ENCODE data around the gene SRSF6.
"Not testable (repeated sequence)": the region's sequence is repeated elsewhere in the genome, so short reads cannot be mapped to it uniquely, and the experiment has no call there.

Gene SRSF6

DNA sequence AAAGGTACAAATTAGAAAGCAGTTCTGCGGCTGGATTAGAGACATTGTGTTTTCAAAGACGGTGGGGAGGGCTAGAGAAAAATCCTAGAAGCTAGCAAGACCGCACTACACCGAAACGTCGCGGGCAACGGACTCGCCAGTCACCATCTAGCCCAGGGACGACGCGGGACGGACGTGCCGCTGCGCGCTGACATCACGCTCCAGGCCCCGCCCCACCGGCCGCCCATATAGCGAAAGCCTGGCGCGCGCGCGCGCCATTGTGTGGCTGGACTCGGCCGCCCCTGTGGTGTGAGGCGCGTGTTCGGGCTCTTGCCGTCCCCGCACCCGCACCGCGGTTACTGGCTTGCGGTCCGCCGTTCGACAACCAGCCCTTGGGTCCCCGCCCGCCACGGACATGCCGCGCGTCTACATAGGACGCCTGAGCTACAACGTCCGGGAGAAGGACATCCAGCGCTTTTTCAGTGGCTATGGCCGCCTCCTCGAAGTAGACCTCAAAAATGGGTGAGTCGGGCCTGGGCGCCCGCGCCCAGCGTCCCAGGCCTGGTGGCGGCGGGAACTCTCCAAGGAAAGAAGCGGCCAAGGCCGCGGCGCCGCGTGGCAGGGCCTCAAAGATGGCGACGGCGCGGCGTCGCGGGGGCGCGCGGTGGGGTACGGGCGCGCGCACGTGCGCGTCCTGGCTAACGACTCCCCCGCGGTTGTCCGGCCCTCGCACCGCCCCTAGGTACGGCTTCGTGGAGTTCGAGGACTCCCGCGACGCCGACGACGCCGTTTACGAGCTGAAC lies at the start of gene SRSF6:
Gene SRSF6 (plus strand): TSS at position 257 of the 782 bp plus-strand sequence. CDS start 138 bp downstream, at position 395.
- peak; percentile 96 for DNase-seq

DNA sequence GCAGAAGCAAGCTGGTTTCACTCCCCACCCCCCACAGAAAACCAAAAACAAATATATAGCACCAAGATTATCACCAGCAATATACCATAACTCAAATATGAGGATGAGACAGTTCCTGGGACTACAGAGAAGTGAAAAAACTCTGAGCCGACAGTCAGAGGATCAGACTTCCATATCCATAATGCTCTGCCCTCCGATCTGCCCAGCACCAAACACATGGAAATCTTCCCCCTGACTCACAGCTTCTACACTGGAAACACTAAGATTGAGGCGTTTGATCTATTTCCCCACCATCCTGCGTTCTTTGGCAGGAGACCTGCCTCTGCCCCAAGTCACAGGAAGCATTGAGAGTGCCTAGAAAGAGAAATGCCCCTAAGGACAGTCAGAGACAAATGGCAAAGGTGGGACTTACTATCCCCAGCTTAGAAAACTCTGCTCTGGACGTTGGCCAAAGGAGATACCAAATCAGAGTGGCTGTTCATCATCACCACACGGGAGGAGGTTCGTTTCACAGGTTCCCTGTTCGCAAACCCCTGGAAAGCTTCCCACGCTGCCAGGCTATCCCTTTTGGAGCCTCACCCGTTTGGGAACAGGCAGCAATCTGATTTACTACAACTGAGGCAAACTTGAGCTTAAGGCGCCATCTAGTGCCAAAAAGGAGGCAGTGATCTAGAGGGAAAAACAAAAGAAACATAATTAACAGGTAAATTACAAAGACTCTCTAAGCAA lies 48.7 kb upstream of the SRSF6 start:
- peak; percentile 34 for DNase-seq

DNA sequence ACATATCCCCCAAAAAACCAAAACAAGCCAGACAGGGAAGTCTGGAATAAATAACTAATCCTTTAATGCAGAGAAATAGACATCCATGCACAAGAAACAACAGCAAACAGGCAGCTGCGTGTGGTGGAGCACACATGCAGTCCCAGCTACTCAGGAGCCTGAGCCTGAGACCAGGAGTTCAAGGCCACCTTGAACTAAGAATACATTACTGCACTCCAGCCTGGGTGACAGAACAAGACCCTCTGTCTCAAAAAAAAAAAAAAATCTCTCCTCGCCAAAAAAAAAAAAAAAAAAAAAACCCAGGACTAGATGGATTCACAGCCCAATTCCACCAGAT lies 48.2 kb upstream of the SRSF6 start:
- DNase-seq, result no peak

DNA sequence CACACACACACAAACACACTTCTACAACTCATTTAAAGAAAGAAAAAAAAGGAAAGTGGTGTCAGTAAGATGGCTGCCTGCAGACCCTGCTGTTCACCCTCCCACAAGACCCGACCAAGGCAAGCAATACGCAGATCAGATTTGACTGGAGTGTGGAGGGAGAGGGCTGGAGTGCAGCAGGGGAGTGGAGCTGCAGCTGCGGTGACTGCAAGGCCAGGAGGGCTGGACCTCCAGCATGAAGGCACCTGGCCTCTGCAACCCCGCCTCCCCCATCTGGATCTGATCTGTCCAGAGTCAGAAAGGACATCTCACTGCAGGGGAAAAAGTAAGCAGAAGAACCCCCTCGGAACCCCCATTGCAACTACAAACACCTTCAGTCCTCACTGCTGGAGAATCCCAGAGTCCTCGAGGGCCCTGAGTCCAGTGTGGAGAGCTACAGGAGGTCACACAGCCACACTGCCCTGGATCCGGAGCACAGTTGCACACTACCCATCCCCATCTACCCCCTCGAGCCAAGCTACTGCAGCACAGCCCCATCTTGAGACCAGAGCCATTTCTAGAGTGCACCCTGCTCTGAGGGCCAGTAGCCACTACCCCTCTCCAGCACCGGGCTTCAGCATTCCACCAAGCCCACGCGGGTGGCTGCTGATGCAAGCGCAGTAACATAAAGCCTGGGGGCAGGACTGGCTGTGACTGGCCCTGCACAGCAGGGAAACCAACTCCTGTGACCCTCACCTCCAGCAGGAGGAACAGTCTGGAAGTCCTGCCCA lies 41.9 kb upstream of the SRSF6 start:
- DNase-seq, result no peak

DNA sequence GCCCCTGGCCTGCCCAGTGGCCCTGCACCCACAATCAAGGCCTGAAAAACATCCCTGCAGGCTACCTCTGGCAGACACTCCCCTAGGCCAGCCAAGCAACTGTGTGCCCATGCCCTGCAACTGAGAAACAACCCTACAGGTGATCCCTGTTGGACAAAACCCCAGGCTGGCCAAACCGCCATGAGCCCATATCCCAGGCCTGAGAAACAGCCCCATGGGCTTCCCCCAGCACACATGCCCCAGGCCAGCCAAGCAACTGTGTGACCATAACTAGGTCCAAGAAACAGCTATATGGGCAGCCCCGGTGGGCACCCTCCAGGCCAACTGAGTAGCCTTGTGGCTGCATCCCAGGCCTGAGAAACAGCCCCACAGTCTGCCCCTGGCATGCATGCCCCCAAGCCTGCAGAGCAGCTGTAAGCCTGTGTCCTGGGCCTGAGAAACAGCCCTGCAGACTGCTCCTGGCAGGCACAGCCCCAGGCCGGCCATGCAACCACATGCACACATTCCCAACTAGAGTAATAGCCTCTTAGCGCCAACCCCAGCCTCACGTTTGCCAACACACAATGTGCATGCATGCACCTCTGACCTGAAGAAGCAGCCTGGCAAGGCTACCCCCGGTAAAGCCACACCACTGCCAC lies 41.0 kb upstream of the SRSF6 start:
- no peak for DNase-seq

DNA sequence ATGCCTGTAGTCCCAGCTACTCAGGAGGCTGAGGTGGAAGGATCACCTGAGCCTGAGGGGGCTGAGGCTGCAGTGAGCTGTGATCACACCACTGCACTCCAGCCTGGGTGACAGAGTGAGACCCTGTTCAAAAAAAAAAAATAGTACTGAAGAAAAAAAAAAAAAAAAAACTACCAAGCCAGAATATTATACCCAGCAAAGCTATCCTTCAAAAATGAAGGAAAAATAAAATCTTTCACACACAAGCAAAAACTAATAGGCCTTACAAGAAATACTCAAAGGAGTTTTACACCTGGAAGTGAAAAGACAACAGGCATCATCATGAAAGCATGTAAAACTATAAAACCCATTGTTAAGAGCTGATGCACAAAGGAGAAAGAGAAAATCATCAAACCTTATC lies 37.5 kb upstream of the SRSF6 start:
- DNase-seq, result no peak

DNA sequence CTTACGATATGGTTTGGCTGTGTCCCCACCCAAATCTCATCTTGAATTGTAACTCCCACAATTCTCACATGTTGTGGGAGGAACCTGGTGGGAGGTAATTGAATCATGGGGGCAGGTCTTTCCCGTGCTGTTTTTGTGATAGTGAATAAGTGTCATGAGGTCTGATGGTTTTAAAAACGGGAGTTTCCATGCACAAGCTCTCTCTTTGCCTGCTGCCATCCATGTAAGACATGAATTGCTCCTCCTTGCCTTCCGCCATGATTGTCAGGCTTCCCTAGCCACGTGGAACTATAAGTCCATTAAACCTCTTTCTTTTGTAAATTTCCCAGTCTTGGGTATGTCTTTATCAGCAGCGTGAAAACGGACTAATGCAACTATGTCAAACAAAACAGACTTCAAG lies 36.8 kb upstream of the SRSF6 start:
- DNase-seq, result not testable (repeated sequence)

DNA sequence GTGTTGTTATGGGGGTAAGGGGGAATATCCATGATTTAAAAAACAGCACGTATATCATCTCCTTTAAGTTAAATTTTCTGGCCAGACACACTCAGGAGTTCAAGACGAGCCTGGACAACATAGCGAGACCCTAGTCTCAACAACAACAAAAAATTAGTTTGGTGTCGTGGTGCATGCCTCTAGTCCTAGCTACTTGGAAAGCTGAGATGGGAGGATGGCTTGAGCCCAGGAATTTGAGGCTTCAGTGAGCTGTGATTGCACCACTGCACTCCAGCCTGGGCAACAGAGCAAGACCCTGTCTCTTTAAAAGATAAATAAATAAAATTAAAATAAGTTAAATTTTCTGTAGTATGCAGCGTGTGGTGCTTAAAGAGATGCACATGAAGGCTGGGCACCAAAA lies 31.5 kb upstream of the SRSF6 start:
- no peak for DNase-seq

DNA sequence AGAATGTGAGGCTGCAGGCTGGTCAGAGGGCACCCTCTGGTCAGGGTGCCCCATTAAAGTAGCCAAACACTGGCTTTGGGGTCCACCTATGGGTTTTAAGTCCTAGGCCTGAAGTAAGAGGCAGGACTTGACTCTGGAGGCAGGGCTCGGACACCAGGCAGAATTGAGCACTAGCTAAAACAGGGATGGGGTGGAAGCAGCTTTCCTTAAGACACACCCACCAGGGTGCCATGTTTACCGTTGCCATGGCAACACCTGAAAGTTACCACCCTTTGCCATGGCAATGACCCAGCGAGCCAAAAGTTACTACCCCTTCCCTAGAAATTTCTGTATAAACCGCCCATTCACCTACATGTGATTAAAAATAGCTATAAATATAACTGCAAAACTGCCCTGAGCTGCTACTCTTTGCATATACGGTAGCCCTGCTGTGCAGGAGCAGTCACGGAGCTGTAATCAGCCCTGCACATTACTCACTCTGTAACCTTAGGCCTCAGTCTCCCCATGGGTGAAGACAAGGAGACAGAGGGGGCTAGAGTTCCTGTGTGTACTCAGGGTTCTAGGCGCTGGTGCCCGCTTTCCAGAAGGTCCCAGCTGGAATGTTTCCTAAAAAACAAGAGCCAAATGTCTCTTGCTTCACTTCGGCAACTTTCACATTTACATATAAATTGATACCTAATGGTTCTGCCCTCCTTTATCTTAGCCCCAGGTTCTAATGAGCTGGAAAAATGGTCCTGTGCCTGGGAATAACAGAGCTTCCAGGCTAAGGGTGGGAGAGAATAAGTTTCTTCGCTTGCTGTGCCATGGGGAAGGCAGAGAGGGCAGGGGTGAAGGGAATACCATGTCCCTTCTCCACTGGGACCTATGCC lies 27.2 kb upstream of the SRSF6 start:
- DNase-seq, result no peak

DNA sequence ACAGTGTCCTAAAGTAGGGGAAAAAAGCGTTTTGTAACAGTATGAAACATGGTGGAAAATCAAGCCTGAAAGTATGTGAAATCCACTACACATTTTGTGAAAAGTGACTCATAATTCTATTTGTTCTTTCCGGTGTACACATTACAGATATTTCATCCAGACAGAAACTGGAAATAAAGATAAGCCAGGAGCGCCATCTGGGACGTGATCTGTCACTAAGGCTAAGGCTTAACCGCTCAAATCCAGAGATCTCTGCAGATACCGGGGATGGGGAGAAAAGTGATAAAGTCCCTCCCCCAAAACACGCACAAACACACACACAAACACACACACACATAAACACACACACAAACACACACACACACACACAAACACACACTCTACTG lies 26.6 kb upstream of the SRSF6 start:
- DNase-seq, result no peak

DNA sequence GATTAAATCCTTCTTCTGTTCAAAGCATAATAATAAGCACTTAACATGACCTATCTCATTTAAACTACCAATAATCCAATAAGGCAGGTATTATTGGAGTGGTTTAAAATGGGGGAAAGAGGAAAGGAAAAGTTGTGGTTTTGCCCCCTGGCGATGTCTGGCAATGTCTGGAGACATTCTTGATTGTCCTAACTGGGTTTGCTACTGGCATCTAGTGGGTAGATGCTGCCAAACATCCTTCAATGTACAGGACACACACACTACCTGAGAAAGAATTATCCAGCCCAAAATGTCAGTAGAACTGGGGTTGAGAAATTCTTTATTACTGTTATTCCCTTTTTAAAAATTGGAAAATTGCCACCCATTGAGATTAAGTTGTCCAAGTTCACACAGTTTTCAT lies 25.2 kb upstream of the SRSF6 start:
- no peak for DNase-seq

DNA sequence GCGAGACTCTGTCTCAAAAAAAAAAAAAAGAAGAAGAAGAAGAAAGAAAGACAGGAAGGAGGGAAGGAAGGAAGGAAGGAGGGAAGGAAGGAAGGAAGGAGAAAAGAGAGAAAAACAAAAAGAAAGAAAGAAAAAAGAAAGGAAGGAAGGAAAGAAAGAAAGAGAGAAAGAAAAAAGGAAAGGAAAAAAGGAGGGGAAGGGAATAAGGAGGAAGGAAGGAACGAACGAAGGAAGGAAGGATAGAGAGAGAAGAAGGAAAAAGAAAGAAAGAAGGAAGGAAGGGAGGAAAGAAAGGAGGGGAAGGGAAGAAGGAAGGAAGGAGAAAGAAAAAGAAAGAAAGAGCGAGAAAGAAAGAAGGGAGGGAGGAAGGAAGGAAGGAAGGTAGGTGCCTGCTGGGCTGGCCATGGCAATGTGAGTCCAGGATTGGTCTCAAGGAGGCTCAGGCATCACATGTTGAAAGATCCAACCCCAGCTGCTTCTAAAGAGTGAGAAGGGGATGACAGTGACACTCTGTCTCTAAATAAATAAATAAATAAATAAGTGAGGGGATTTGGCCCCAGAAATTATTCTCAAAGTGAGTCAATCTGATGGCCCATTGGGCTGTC lies 24.3 kb upstream of the SRSF6 start:
- DNase-seq, result no peak

DNA sequence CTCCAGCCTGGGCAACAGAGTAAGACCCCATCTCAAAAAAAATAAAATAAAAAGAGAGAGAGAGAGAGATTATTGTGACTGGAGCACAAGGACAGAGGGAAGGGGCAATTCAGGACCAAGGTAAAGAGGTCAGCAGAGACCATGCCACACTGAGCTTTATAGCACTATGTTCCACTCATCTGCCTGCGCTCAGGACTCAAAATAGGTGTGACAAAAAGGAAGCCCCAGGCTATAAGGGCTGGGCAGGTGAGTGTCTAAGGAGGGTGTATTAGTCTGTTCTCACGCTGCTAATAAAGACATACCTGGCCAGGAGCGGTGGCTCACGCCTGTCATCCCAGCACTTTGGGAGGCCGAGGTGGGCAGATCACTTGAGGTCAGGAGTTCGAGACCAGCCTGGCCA lies 23.1 kb upstream of the SRSF6 start:
- DNase-seq, result no peak

DNA sequence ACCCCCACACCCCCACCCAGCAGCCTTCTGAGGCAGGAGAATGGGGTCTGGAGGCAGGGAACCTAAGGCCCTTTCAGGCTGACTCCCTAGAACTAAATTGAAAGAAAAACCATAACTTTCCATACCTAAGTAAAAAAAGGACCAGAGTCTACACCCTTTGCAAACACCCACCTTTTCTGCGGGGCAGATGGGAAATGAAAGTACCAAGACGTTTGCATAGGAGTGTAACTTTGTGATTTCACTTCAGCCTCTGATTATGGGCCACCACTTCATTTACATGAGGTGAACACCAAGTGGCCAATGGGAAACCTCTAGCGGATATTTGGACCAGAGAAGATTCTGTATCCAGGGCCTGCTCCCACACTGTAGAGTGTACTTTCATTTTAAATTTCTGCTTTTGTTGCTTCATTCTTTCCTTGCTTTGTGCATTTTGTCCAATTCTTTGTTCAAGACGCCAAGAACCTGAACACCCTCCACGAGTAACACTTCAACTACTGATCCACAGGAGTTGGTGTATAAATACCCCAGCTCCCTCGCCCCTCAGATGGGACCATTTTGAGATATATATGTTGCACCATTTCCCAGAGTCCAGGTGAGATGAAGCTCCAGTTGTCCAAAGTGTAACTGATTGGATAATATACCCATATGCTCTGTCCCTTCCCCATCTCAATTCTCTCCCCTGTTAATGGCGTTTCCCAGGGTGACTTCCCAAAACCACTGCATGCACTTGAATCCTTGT lies 18.9 kb upstream of the SRSF6 start:
- no peak for DNase-seq

DNA sequence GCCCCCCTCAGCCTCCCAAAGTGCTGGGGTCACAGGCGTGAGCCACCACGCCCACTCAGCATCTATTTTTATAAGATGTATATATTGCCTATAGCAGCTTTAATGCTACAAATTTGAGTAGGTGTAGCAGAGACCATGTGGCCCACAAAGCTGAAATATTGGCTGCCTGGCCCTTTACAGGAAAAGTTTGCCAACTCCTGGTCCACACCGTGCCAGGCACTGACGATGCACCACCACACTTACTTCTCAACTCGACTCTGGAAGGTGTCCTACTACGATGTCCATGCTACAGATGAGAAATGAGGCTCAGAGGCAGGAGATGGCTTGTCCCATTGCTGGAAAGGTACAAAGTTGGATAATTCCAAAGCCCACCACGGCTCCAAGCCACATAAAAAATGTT lies 17.2 kb upstream of the SRSF6 start:
- no peak for DNase-seq

DNA sequence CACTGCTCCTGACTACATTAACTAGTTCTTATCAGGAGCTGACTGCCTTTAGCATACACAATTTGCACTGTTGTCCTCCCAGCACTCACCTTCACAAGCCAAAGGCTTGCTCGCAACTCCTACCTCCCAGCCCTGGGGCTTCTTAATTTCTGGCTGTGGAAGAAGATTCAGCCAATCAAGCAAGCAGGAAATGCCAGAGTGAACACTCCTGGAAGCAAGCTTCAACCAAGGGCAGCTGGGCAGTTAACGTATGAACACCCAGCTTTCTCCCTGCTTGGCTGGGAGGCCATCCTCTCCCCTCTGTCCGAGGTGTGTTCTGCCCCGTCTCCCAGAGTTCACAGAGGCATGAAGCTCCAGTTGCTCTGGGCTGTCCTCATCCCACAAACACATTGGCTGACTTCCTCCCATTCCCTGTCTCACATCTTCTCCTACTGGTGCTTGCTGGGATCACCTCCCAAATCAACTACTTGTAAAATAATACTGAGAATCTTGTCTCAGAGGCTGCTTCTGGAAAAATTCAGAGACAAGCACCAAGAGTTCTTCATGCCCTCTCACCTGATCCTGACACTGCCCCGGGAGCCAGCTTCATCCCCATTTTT lies 15.3 kb upstream of the SRSF6 start:
- DNase-seq, result no peak

DNA sequence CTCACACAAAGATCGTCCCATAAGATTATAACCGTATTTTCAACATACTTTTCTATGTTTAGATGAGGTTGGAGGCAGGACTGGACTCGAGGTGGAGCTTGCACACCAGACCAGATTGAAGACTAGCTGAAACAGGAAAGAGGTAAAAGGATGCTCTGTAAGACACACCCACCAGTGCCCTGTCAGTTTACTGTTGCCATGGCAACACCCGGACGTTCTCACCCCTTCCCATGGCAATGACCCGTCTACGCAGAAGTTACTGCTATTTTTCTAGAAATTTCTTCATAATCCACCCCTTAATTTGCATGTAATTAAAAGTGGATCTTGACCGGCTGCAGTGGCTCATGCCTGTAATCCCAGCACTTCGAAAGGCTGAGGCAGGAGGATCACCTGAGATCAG lies 13.6 kb upstream of the SRSF6 start:
- no peak for DNase-seq

DNA sequence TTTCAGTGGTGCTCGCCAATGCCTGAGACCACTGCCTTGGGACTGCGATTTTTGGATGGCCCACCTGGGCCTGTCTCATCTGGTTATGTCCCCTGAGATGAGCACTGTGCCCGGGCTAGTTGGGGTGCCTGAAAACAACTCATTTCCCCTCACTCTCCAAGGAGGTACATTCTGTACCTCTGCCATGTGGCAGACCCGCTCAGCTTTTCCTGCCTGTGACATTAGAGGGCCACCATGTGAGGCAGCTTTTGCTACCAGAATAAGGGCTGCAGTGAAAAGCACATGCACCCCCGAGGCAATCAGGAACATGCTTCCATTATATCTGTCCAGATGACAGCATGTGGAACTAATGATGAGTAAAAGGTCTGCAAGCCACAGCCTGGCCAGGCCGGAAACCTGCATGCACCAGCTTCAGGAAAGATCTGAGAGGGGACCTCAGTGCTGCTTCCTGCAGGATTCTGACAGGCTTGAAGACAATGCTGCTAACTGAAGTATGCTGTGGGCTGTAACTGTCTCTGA lies 11.3 kb upstream of the SRSF6 start:
- DNase-seq, result no peak

DNA sequence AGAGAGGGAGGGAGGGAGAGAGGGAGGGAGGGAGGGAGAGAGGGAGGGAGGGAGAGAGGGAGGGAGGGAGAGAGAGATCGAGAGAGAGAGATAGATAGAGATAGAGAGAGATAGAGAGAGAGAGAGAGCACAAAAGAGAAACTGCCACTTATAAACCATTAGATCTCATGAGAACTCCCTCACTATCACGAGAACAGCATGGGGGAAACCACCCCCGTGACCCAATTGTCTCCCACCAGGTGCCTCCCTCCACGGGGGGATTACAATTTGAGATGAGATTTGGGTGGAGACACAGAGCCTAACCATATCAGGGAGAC lies 9.3 kb upstream of the SRSF6 start:
- DNase-seq, result not testable (repeated sequence)

DNA sequence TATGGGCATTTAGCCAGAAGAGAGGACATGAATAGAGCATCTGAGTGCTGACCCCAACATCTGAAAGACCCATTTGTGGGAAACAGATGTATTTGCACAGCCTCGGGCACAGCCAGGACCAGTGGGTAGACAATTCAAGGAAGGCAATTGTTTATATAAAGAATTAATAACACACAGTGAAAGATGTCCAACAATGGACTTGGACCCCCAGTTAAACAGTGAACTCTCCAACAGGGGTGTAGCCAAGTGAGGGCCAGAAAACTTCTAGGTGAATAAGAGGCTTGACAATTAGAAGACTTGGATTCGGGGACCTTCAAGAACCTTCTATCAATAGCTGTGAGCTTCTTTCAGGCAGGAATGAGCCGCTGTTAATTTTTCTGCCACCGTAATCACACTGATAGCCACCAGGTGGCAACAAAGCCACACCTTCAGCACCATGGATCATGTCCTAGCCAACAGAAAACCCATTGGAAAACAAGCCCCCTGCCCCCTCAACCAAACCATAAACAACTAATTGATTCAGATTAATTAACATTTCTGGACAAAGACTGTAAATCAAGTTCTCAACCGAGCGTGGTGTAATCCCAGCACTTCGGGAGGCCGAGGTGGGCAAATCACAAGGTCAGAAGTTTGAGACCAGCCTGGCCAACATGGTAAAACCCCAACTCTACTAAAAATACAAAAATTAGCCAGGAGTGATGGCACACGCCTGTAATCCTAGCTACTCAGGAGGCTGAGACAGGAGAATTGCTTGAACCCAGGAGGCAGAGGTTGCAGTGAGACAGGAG lies 8.8 kb upstream of the SRSF6 start:
- DNase-seq, result peak; percentile 47

All from stimulated activated CD8-positive, alpha-beta memory T cell treated with anti-CD3 and anti-CD28 coated beads, Interleukin-4, amount 100 ng/mL, for 48 hours (primary cell).